ENCODE results near the gene OR2AT4.

OR2AT4 gene

GRCh38 chr11:75096456-75097172 is at the start of gene OR2AT4:
Gene OR2AT4, minus strand, starts transcription at chr11:75096876.
- Histone ChIP-seq H3K9me3 (peaks cover 4% of the 10 kb centered on the region; the same call in 1 of the 2 replicates), H3K27ac (no peak within 1 kb of the TSS), H3K36me3 (no peaks in the 10 kb centered on the region), H3K9ac (no peak within 1 kb of the TSS), H3K4me1 (no peaks in the 10 kb centered on the region), H3K4me3 (no peak within 1 kb of the TSS), H4K20me1 (no peaks in the 10 kb centered on the region), H3K27me3 (no peaks in the 10 kb centered on the region), H3K4me2 (no peak within 1 kb of the TSS)
- no peak for TF ChIP-seq Cebpa-rat (IDR thresholded peaks at IDR 0.05)

GRCh38 chr11:75145972-75146519 is 49.4 kb upstream of the OR2AT4 start:
- Histone ChIP-seq H4K20me1 (no peaks in the 10 kb centered on the region), H3K36me3 (no peaks in the 10 kb centered on the region), H3K4me3 (no peak overlapping the region), H3K9ac (no peak overlapping the region), H3K4me1 (peaks cover 79% of the 10 kb centered on the region), H3K4me2 (peak overlapping the region; percentile 93; the same call in 1 of the 2 replicates), H3K27me3 (no peaks in the 10 kb centered on the region), H3K27ac (no peak overlapping the region), H3K9me3 (no peaks in the 10 kb centered on the region)
- TF ChIP-seq Cebpa-rat (IDR thresholded peaks at IDR 0.05), result no peak

GRCh38 chr11:75145196-75145971 is 48.7 kb upstream of the OR2AT4 start:
- Histone ChIP-seq H3K4me1 (peaks cover 81% of the 10 kb centered on the region), H3K4me3 (no peak overlapping the region), H3K27ac (peak overlapping the region; percentile 42), H3K9ac (no peak overlapping the region), H4K20me1 (no peaks in the 10 kb centered on the region), H3K27me3 (no peaks in the 10 kb centered on the region), H3K4me2 (peak overlapping the region; percentile 93), H3K9me3 (no peaks in the 10 kb centered on the region), H3K36me3 (no peaks in the 10 kb centered on the region)
- no peak for TF ChIP-seq Cebpa-rat (IDR thresholded peaks at IDR 0.05)

- no peak overlapping the region for H3K9ac ChIP-seq
Observed at GRCh38 chr11:75144716-75145014, 48.0 kb upstream of the OR2AT4 start.

GRCh38 chr11:75143420-75143731 is 46.7 kb upstream of the OR2AT4 start:
- H3K4me1 ChIP-seq, result peaks cover 77% of the 10 kb centered on the region
- peak overlapping the region; percentile 23; the same call in 1 of the 2 replicates for H3K4me3 ChIP-seq
- no peaks in the 10 kb centered on the region for H3K27me3 ChIP-seq
- no peak for TF ChIP-seq Cebpa-rat (IDR thresholded peaks at IDR 0.05)
- peak overlapping the region; percentile 53; the same call in 1 of the 2 replicates for H3K9ac ChIP-seq
- no peaks in the 10 kb centered on the region for H3K9me3 ChIP-seq
- peak overlapping the region; percentile 76 for H3K27ac ChIP-seq
- no peaks in the 10 kb centered on the region for H4K20me1 ChIP-seq
- H3K36me3 ChIP-seq, result no peaks in the 10 kb centered on the region
- peak overlapping the region; percentile 93 for H3K4me2 ChIP-seq

More at GRCh38 chr11:75144716-75145014, 48.0 kb upstream of the OR2AT4 start:
- Histone ChIP-seq H3K27ac (peak overlapping the region; percentile 76), H3K36me3 (no peaks in the 10 kb centered on the region), H4K20me1 (no peaks in the 10 kb centered on the region), H3K27me3 (no peaks in the 10 kb centered on the region), H3K4me3 (no peak overlapping the region), H3K4me2 (peak overlapping the region; percentile 93), H3K9me3 (no peaks in the 10 kb centered on the region), H3K4me1 (peaks cover 81% of the 10 kb centered on the region)
- no peak for TF ChIP-seq Cebpa-rat (IDR thresholded peaks at IDR 0.05)

- Histone ChIP-seq H4K20me1 (no peaks in the 10 kb centered on the region), H3K27me3 (no peaks in the 10 kb centered on the region), H3K27ac (peak overlapping the region; percentile 76), H3K4me2 (peak overlapping the region; percentile 93), H3K9me3 (no peaks in the 10 kb centered on the region), H3K9ac (peak overlapping the region; percentile 53; the same call in 1 of the 2 replicates), H3K4me1 (peaks cover 72% of the 10 kb centered on the region), H3K36me3 (no peaks in the 10 kb centered on the region), H3K4me3 (no peak overlapping the region)
- no peak for TF ChIP-seq Cebpa-rat (IDR thresholded peaks at IDR 0.05)
Observed at GRCh38 chr11:75142714-75143419, 46.2 kb upstream of the OR2AT4 start.

- Histone ChIP-seq H3K36me3 (no peaks in the 10 kb centered on the region), H3K4me1 (peaks cover 55% of the 10 kb centered on the region), H3K4me2 (0 out of 2 replicates have a peak overlapping the region, but pooled peaks have one; percentile 21), H3K27ac (no peak overlapping the region), H3K9me3 (no peaks in the 10 kb centered on the region), H3K9ac (no peak overlapping the region), H3K4me3 (no peak overlapping the region), H3K27me3 (no peaks in the 10 kb centered on the region), H4K20me1 (no peaks in the 10 kb centered on the region)
- TF ChIP-seq Cebpa-rat (IDR thresholded peaks at IDR 0.05), result no peak
Observed at GRCh38 chr11:75141166-75141565, 44.5 kb upstream of the OR2AT4 start.

GRCh38 chr11:75140269-75141138 is 43.8 kb upstream of the OR2AT4 start:
- no peaks in the 10 kb centered on the region for H3K27me3 ChIP-seq
- no peaks in the 10 kb centered on the region for H3K36me3 ChIP-seq
- TF ChIP-seq Cebpa-rat (IDR thresholded peaks at IDR 0.05), result no peak
- no peak overlapping the region for H3K9ac ChIP-seq
- no peaks in the 10 kb centered on the region for H4K20me1 ChIP-seq
- no peak overlapping the region for H3K4me3 ChIP-seq
- H3K4me2 ChIP-seq, result peak overlapping the region; percentile 21; the same call in 1 of the 2 replicates
- H3K9me3 ChIP-seq, result no peaks in the 10 kb centered on the region
- H3K27ac ChIP-seq, result no peak overlapping the region
- peaks cover 49% of the 10 kb centered on the region for H3K4me1 ChIP-seq

DNA sequence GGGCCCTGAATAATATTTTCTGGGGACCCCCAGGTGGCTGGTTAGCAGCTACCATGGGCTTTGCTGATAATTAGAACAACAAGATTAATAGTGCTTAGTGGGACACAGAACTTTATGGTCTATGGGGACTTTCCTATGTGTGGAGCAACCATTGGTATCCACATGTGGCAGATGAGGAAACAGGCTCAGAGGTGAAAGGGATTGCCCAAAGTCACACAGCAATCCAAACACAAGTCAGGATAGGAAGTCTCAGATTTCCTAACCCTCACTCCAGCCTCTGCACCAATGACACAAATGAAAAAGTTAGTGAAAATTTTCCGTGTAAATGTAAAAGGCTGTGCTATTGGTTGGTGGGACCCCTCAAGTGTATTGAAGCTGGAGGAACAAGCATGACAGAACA is 39.0 kb upstream of the OR2AT4 start:
- Histone ChIP-seq H3K27me3 (no peaks in the 10 kb centered on the region), H3K4me3 (no peak overlapping the region), H3K4me2 (no peak overlapping the region), H3K9me3 (no peaks in the 10 kb centered on the region), H3K27ac (no peak overlapping the region), H3K4me1 (peaks cover 2% of the 10 kb centered on the region), H4K20me1 (no peaks in the 10 kb centered on the region), H3K36me3 (no peaks in the 10 kb centered on the region), H3K9ac (no peak overlapping the region)
- TF ChIP-seq Cebpa-rat (IDR thresholded peaks at IDR 0.05), result no peak
